Osteoblast (primary cell): ENCODE results near the gene PIK3AP1. TPM values are rescaled to one million over a fixed set of nuclear protein-coding genes. Genes with fewer than 3 reads are reported as not detected.

Experiments
- DNase-seq: peaks from one replicate; pipeline ENCODE4 v3.0.0; 2011; ENCODE audit warnings: low spot score, mixed read lengths; ENCODE audit not compliant: insufficient read length; ENCODE audit errors: missing footprints
- H2AFZ ChIP-seq: 2 replicates; pipeline ENCODE4 v1.6.0; 2011; ENCODE audit warnings: mild to moderate bottlenecking, low read length
- H3K27ac ChIP-seq: 2 replicates; pipeline ENCODE4 v1.5.1; 2011; ENCODE audit warnings: mild to moderate bottlenecking, low read depth, low read length, moderate library complexity
- H3K27me3 ChIP-seq: 2 replicates; pipeline ENCODE4 v1.6.0; 2012; ENCODE audit warnings: mild to moderate bottlenecking, control low read depth, inconsistent platforms, low read length, moderate library complexity; ENCODE audit not compliant: insufficient read depth
- H3K36me3 ChIP-seq: 2 replicates; pipeline ENCODE4 v1.5.1; 2011; ENCODE audit warnings: mild to moderate bottlenecking, low read length, control low read depth, moderate library complexity; ENCODE audit not compliant: insufficient read depth
- H3K4me1 ChIP-seq: 2 replicates; pipeline ENCODE4 v1.5.1; 2011; ENCODE audit warnings: mild to moderate bottlenecking, low read length, control low read depth, moderate library complexity; ENCODE audit not compliant: insufficient read depth
- H3K4me2 ChIP-seq: 2 replicates; pipeline ENCODE4 v1.6.0; 2011; ENCODE audit warnings: mild to moderate bottlenecking, low read length; ENCODE audit not compliant: insufficient read depth
- H3K4me3 ChIP-seq: fragments of 200-600 bp; sonication (generic); 3 replicates; pipeline ENCODE4 v1.5.1; 2012; ENCODE audit warnings: mild to moderate bottlenecking, low read length, inconsistent platforms; ENCODE audit not compliant: insufficient read depth
- H3K79me2 ChIP-seq: 2 replicates; pipeline ENCODE4 v1.6.0; 2012; ENCODE audit warnings: mild to moderate bottlenecking, low read length, control low read depth, inconsistent platforms; ENCODE audit not compliant: insufficient read depth
- H3K9me3 ChIP-seq: 2 replicates; pipeline ENCODE4 v1.5.1; 2011; ENCODE audit warnings: low read depth, low read length, control low read depth
- H4K20me1 ChIP-seq: 2 replicates; pipeline ENCODE4 v1.6.0; 2012; ENCODE audit warnings: mild to moderate bottlenecking, low read length, control low read depth; ENCODE audit not compliant: insufficient read depth
- CTCF ChIP-seq: IDR thresholded peaks from 2 replicates; pipeline ENCODE4 v1.5.1; 2011; ENCODE audit warnings: mild to moderate bottlenecking, low read depth, low read length, moderate library complexity; ENCODE audit errors: extremely low read depth
- total RNA-seq: library from RNA; depleted of rRNA; stranded (reverse); fragments of >200 nt; gene quantifications from 2 replicates; pipeline ENCODE4 v1.2.3, GENCODE V29; 2012

The PIK3AP1 gene
- total RNA-seq, 1 donor = 0.36 TPM

DNA sequence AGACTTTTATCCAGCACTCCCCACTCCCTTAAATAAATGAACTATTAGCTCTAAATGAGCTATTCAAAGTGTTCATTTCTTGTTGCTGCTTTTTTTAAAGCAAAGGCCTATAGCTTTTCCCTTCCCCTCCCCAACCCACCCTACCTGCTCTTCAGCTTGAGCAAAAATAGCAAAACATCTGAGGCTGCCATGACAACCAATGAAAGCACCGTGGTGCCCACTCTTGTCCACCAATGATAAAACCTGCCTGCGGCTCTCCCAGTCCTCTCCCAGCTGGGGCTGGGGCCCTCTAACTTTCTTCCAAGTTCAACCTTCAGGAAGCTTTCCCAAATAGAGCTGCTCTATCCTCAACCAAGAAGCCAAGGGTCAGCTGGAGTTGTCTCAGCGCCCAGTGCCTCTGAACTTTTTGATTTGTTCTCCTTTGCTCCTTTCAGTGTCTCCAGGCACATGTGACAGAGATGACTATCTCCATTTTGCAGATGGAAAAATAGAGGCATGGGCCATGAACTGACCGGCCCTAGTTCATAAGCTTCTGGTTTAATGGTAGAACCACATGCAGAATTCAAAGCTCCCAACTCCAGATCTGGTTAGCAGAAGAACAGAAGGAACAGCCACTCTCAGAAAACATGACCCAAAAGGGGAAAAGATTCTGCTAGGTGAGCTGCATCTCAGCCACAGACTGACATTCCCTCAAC, 47.7 kb downstream of the PIK3AP1 start:
- Histone ChIP-seq H3K9me3 (no peaks in the 10 kb centered on the region), H3K4me2 (no peak overlapping the region), H3K27me3 (no peaks in the 10 kb centered on the region), H3K79me2 (no peaks in the 10 kb centered on the region), H4K20me1 (no peaks in the 10 kb centered on the region), H3K4me1 (peaks cover 7% of the 10 kb centered on the region), H3K4me3 (no peak overlapping the region), H2AFZ (no peak overlapping the region), H3K27ac (no peak overlapping the region), H3K36me3 (no peaks in the 10 kb centered on the region)
- DNase-seq = peak; percentile 14
- no peak for TF ChIP-seq CTCF

DNA sequence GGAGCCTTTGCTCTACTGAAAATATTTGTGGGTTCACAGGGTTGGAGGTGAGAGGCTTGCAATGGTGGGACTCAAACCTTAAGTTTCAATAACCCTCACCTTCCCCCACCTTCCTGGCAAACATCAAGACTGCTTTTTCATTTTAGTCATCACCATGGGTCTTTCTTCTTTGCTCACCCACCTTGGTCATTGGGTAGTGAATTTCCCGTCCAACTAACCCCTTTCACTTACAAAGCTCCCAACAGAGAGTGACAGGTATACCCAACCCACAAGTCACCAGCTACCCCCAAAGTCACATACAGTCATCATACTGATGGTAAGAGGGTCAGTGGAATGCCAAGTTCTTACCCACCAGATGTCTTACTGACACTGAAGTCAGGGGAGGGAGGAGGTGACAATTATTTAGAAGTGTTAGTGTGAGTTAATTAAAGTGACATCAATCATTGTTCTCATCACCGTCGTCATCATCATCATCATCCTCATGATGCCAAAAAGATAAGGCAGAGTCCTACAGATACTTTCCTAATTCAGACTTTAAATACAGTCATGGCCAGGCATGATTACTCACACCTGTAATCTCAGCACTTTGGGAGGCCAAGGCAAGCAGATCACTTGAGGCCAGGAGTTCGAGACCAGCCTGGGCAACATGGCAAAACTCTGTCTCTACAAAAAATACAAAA, 49.0 kb downstream of the PIK3AP1 start:
- Histone ChIP-seq H3K36me3 (no peaks in the 10 kb centered on the region), H3K27me3 (no peaks in the 10 kb centered on the region), H2AFZ (no peak overlapping the region), H3K4me3 (no peak overlapping the region), H3K79me2 (no peaks in the 10 kb centered on the region), H3K27ac (no peak overlapping the region), H3K4me2 (no peak overlapping the region), H3K9me3 (no peaks in the 10 kb centered on the region), H4K20me1 (no peaks in the 10 kb centered on the region), H3K4me1 (peaks cover 7% of the 10 kb centered on the region)
- DNase-seq = no peak
- TF ChIP-seq CTCF = no peak

- DNase-seq = no peak
- H3K4me3 ChIP-seq = no peak overlapping the region
- TF ChIP-seq CTCF = no peak
- H3K9me3 ChIP-seq = no peaks in the 10 kb centered on the region
- peaks cover 7% of the 10 kb centered on the region for H3K4me1 ChIP-seq
- H3K27me3 ChIP-seq = no peaks in the 10 kb centered on the region
- H3K4me2 ChIP-seq = no peak overlapping the region
- H3K27ac ChIP-seq = no peak overlapping the region
- no peak overlapping the region for H2AFZ ChIP-seq
- H4K20me1 ChIP-seq = no peaks in the 10 kb centered on the region
- H3K36me3 ChIP-seq = no peaks in the 10 kb centered on the region
- H3K79me2 ChIP-seq = no peaks in the 10 kb centered on the region
These were observed 49.5 kb downstream of the PIK3AP1 start for GRCh38 chr10:96670786-96671185.

GRCh38 chr10:96667401-96667800, 52.9 kb downstream of the PIK3AP1 start:
- Histone ChIP-seq H3K27me3 (no peaks in the 10 kb centered on the region), H3K4me3 (no peak overlapping the region), H3K79me2 (no peaks in the 10 kb centered on the region), H2AFZ (no peak overlapping the region), H3K4me2 (no peak overlapping the region), H3K27ac (no peak overlapping the region), H3K9me3 (no peaks in the 10 kb centered on the region), H3K4me1 (peaks cover 9% of the 10 kb centered on the region), H4K20me1 (no peaks in the 10 kb centered on the region), H3K36me3 (no peaks in the 10 kb centered on the region)
- DNase-seq = no peak
- no peak for TF ChIP-seq CTCF
